K562 (cell line): ENCODE measurements around the gene RASL10B. TPM values are rescaled to one million over a fixed set of nuclear protein-coding genes. Genes with fewer than 3 reads are reported as not detected.

Source experiments
- ATAC-seq: fragments of 200-7000 bp; cut with Tn5 transposase; 3 replicates; pipeline ENCODE4 v1.9.1; 2020; ENCODE audit warnings: moderate library complexity
- BruUV-seq: library from RNA; stranded (reverse); fragments of 400-500 nt; replicated peaks from 2 replicates; lab custom pipeline; 2021; lab: Mats Ljungman, UMichigan
- CTCF ChIA-PET: fragments of 300-600 bp; formaldehyde crosslinking; extraction: SDS; loops from one replicate; lab custom pipeline; 2021; ENCODE audit warnings: low intra/inter-chr PET ratio; lab: Yijun Ruan, JAX
- POLR2A ChIA-PET: fragments of 300-600, 350-650 bp; sonication (Branson Sonifier 250); formaldehyde crosslinking; extraction: SDS; loops from one replicate; lab custom pipeline; 2021; ENCODE audit warnings: antibody characterized with exemption, inconsistent platforms; lab: Yijun Ruan, JAX
- DNase-seq, 4 experiments: peaks; one replicate each; pipeline versions ENCODE4 v3.0.0 to v3.0.0-alpha.2; 2011 to 2018; ENCODE audit warnings: low spot score in 3 of 4, mixed read lengths in 3 of 4; ENCODE audit errors: extremely low read depth in 1 of 4
- FAIRE-seq: peaks from 2 replicates; lab custom pipeline; 2011; peaks lifted over from hg19 to GRCh38; lab: Jason Lieb, UNC
- H2AFZ ChIP-seq: 2 replicates; pipeline ENCODE4 v1.6.0; 2011; ENCODE audit warnings: low read depth, low read length, control low read depth, inconsistent platforms
- H3K27ac ChIP-seq: fragments of 200-600 bp; 3 replicates; pipeline ENCODE4 v1.8.0; 2011; ENCODE audit warnings: low read depth, mild to moderate bottlenecking, control low read depth, inconsistent platforms, low read length, moderate library complexity, mixed read lengths; ENCODE audit errors: extremely low read depth
- H3K27me3 ChIP-seq, 2 experiments: fragments of 300-600 bp in 1 of 2; 2 replicates in 1 of 2; 3 replicates in 1 of 2; pipeline versions ENCODE4 v1.6.0 to v1.8.0; 2011; ENCODE audit warnings: inconsistent platforms in 2 of 2, low read length in 2 of 2, mild to moderate bottlenecking in 1 of 2, mixed read lengths in 1 of 2, moderate library complexity in 1 of 2; ENCODE audit not compliant: control insufficient read depth in 2 of 2, insufficient read depth in 2 of 2
- H3K36me3 ChIP-seq: fragments of 300-600 bp; 3 replicates; pipeline ENCODE4 v1.8.0; 2011; ENCODE audit warnings: mild to moderate bottlenecking, low read length, inconsistent platforms; ENCODE audit not compliant: control insufficient read depth, insufficient read depth
- H3K4me1 ChIP-seq, 2 experiments: fragments of 200-600 bp in 1 of 2; replicated peaks in 1 of 2; 2 replicates in 1 of 2; 3 replicates in 1 of 2; pipeline versions ENCODE4 v1.5.1 to v1.8.0; 2011; ENCODE audit warnings: inconsistent platforms in 2 of 2, low read length in 2 of 2, mild to moderate bottlenecking in 1 of 2, mixed read lengths in 1 of 2, moderate library complexity in 1 of 2; ENCODE audit not compliant: control insufficient read depth in 2 of 2, insufficient read depth in 2 of 2
- H3K4me2 ChIP-seq: 2 replicates; pipeline ENCODE4 v1.6.1; 2011; ENCODE audit warnings: low read length, control low read depth, inconsistent platforms, mixed read lengths; ENCODE audit not compliant: insufficient read depth
- H3K4me3 ChIP-seq: fragments of 200-600 bp; sonication (generic), shearing (Covaris generic); 2 replicates; pipeline ENCODE4 v1.5.1; 2016; ENCODE audit warnings: control low read depth, inconsistent platforms
- H3K79me2 ChIP-seq: fragments of 200-600 bp; 3 replicates; pipeline ENCODE4 v1.8.0; 2011; ENCODE audit warnings: low read length, inconsistent platforms; ENCODE audit not compliant: control insufficient read depth, insufficient read depth
- H3K9ac ChIP-seq, 2 experiments: 2 replicates each; pipeline versions ENCODE4 v1.6.0 to v1.6.1; 2011; ENCODE audit warnings: low read depth in 2 of 2, low read length in 2 of 2, control low read depth in 1 of 2, inconsistent platforms in 1 of 2, mild to moderate bottlenecking in 1 of 2, mixed read lengths in 1 of 2; ENCODE audit not compliant: insufficient read depth in 1 of 2
- H3K9me1 ChIP-seq: one replicate; pipeline ENCODE4 v1.6.0; 2011; ENCODE audit warnings: inconsistent platforms, mild to moderate bottlenecking, low read length, moderate library complexity; ENCODE audit not compliant: control insufficient read depth, insufficient read depth
- H3K9me3 ChIP-seq: replicated peaks from 2 replicates; pipeline ENCODE4 v1.5.1; 2011; ENCODE audit warnings: low read depth, low read length, inconsistent platforms; ENCODE audit not compliant: control insufficient read depth, insufficient read depth
- H4K20me1 ChIP-seq: replicated peaks from 2 replicates; pipeline ENCODE4 v1.6.1; 2011; ENCODE audit warnings: low read length, inconsistent platforms, mixed read lengths; ENCODE audit not compliant: control insufficient read depth, insufficient read depth
- BCOR ChIP-seq: fragments of 450-650 bp; IDR thresholded peaks from 2 replicates; pipeline ENCODE4 v1.6.1; 2016
- CBX3 ChIP-seq, 2 experiments: IDR thresholded peaks; 1 replicate in 1 of 2; 2 replicates in 1 of 2; pipeline ENCODE4 v1.6.1; 2012; ENCODE audit warnings: inconsistent platforms in 2 of 2, low read length in 2 of 2, borderline replicate concordance in 1 of 2, control low read depth in 1 of 2
- EGR1 ChIP-seq: fragments of 450-650 bp; conservative IDR thresholded peaks from 2 replicates; pipeline ENCODE4 v1.6.1; 2017; ENCODE audit warnings: mild to moderate bottlenecking
- ESRRA ChIP-seq: fragments of 450-650 bp; IDR thresholded peaks from 2 replicates; pipeline ENCODE4 v1.6.1; 2014; ENCODE audit warnings: low read depth, mild to moderate bottlenecking, moderate library complexity, borderline replicate concordance
- KDM1A ChIP-seq, 2 experiments: fragments of 450-650 bp; IDR thresholded peaks; 2 replicates each; pipeline ENCODE4 v1.6.1; 2016; ENCODE audit warnings: mild to moderate bottlenecking in 2 of 2
- NRF1 ChIP-seq, 2 experiments: fragments of 450-650 bp; IDR thresholded peaks in 1 of 2; conservative IDR thresholded peaks in 1 of 2; 2 replicates each; pipeline ENCODE4 v1.6.1; 2014; ENCODE audit warnings: mild to moderate bottlenecking in 2 of 2
- RBM25 ChIP-seq: fragments of 200-400 bp; formaldehyde crosslinking; IDR thresholded peaks from 2 replicates; pipeline ENCODE4 v1.6.1; 2018; ENCODE audit warnings: low read length, low read depth, moderate library complexity; ENCODE audit not compliant: severe bottlenecking
- SMARCA5 ChIP-seq: fragments of 450-650 bp; IDR thresholded peaks from 2 replicates; pipeline ENCODE4 v1.6.1; 2016
- ZFP36 ChIP-seq: fragments of 150-350 bp; IDR thresholded peaks from 2 replicates; pipeline ENCODE4 v1.6.1; 2018; ENCODE audit warnings: low read length, low read depth; ENCODE audit not compliant: partially characterized antibody
- WGBS: fragments of 100-300 bp; shearing (Covaris generic); methylation state at CpG from one replicate; pipeline ENCODE4 v1.1.6; 2016; ENCODE audit warnings: low coverage, mixed read lengths; ENCODE audit not compliant: insufficient coverage; ENCODE audit errors: missing lambda C conversion rate; 5-methylcytosine and 5-hydroxymethylcytosine counted together
- in situ Hi-C: fragments of 300-500 bp; cut with MboI; formaldehyde crosslinking; loops from 4 replicates; pipeline ENCODE4 v1.15.0; 2018; ENCODE audit warnings: inconsistent platforms, mixed read lengths
- intact Hi-C: fragments of 100-400 bp; cut with micrococcal nuclease; formaldehyde crosslinking; loops from 2 replicates; pipeline ENCODE4 v1.14.2; 2022
- polyA plus RNA-seq, 8 experiments: library from polyadenylated mRNA; depleted of rRNA in 4 of 8; stranded (reverse) in 5 of 8; unstranded in 3 of 8; fragments of >200 nt; fragmentation: Nextera tagmentation in 2 of 8; fragmentation: Illumina TruSeq in 1 of 8; extraction: Ambion mirVana in 2 of 8; extraction: Trizol in 1 of 8; gene quantifications; 2 replicates each; pipeline versions ENCODE4 v1.2.1 to v1.2.3, GENCODE V29; 2011 to 2014; ENCODE audit warnings: inconsistent platforms in 1 of 8, missing spikeins in 1 of 8
- total RNA-seq, 7 experiments: library from RNA; depleted of rRNA in 6 of 7; stranded (reverse); fragments of >200 nt in 6 of 7; fragmentation: Illumina TruSeq in 2 of 7; extraction: Trizol in 2 of 7; gene quantifications; 2 replicates each; pipeline versions ENCODE4 v1.2.1 to v1.2.3, GENCODE V29; 2011 to 2021; ENCODE audit warnings: low replicate concordance in 1 of 7
- TF ChIP-seq, protein P1 (sequence below): fragments of 450-650 bp; IDR thresholded peaks from 2 replicates; pipeline ENCODE4 v1.6.1; 2016; ENCODE audit warnings: low read depth

RASL10B gene
- total and polyA plus RNA-seq, 9 of the 15 experiments (the other 6 are each of a cell fraction or from before 2014, with no cell fraction given), result 0.04 to 0.31 (median 0.14) TPM; not detected in 2

DNA sequence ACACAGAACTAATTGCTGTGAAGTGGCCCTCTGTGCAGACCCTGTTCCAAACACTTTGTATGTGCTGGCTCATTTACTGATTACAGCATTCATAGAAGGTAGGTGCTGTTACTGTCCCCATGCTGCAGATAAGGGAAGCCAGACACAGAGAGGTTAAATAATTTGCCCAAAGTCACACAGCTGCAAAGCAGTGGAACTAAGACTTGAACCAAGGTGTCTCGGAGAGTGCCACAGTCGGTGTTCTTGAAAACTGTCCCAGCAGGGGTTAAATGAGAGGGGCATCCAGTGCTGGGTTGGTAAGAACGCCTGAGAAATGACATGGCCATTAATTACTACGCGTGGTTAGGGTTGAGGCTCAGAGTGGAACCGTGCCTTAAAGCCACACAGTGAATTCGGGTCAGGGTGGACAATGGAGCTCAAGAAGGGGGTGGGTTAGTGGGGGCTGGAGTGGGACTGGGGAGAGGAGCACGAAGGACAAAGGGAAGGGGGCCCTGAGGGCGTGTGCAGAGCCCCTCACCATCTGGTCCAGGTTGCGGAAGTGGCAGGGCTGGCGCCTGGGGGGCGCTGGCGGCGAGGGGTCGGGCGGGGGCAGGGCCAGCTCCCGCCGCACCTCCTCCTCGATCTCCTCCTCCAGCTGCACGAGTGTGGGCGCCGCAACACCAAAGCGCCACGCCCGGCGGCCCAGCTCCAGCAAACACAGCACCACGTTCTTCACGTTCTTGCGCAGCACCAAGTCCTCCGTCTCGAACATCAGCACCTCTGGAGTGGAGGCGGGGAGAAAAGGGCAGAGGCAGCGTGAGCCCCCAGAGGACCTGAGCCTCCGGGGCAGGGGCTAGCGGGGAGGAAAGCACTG is 18.3 kb downstream of the RASL10B start (continued):
- TF ChIP-seq NRF1 (conservative IDR thresholded peaks at IDR 0.05 in 1 of 2, IDR thresholded peaks at IDR 0.05 in 1 of 2), result peak; percentile 48 to 63; a peak in 3 of 4 replicates
- peak; percentile 3; the same call in 1 of the 2 replicates for TF ChIP-seq EGR1
- TF ChIP-seq ZFP36, result peak; percentile 65

DNA sequence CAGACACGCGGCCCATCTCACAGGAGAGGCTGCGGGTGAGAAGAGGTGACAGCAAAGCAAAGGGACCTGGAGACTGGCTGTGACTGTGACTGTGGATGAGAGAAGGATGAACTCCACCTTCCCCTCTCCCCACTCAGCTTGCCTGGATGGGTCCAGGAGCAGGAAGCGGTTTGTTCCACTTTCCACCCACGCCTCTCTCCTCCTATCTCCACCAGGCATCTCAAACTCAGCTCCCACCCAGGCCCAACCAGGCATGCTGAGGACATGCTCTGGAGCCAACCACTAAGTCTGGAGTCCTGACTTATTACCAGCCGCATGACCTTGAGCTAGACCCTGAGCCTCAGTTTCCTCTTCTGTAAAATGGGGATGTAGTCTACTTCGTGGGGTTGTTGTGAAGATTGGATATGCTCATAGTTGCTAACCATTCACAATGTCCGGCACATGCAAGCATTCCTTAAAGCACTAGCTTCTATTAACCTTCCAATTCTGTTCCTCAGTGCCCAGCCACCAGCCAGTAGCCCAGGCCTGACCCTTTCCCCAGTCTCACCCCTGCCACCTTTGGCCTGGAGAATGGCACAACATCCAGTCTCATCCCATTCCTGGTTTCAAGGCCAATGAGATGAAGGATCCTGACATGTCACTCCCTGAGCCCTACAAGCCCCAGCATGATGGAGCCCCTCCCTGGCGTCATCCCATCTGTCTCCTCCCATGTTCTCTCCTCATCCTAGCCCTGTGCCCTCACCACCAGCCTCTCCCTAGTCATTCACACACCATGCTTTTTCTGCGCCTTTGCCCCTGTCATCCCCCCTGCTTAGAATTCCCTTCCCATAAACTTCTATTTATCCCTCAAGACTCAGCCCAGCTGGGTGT is 19.3 kb downstream of the RASL10B start:
- H3K79me2 ChIP-seq, result no peaks in the 10 kb centered on the region
- H3K9ac ChIP-seq, result peak overlapping the region in 1 of 2 experiments; percentile 70; a peak in 2 of 4 replicates
- H3K36me3 ChIP-seq, result no peaks in the 10 kb centered on the region
- ATAC-seq (no peak; the same call in 2 of the 3 replicates), DNase-seq (peak; percentile 58 to 69 (median 64)), FAIRE-seq (no peak)
- H3K4me2 ChIP-seq, result peak overlapping the region; percentile 61
- H3K27ac ChIP-seq, result no peak overlapping the region
- CTCF ChIA-PET, result no interaction called here
- in situ Hi-C loops (loop anchor here (10.0 kb wide), 1 partner anchor 586 kb away; no protein-coding TSS in a partner anchor), intact Hi-C loops (no loop called here)
- H4K20me1 ChIP-seq, result peaks cover 12% of the 10 kb centered on the region; the same call in 1 of the 2 replicates
- 27% methylated on average over 10 of the region's 10 CpGs for WGBS
- no peak overlapping the region for H3K4me3 ChIP-seq
- no TSS peak for BruUV-seq
- peaks cover 11 to 25% of the 10 kb centered on the region in 2 experiments; a peak in 4 of 5 replicates for H3K4me1 ChIP-seq
- no peaks in the 10 kb centered on the region for H3K9me3 ChIP-seq
- POLR2A ChIA-PET, result interaction anchor here (0.6 to 1.0 kb wide), 4 partner anchors 10 to 57 kb away, joined by 3 read pairs; partner anchors contain the start of gene C17orf50
- no peaks in the 10 kb centered on the region for H3K9me1 ChIP-seq
- peaks cover 9 to 54% of the 10 kb centered on the region in 2 experiments; a peak in 4 of 5 replicates for H3K27me3 ChIP-seq
- peak overlapping the region; percentile 68 for H2AFZ ChIP-seq
- TF ChIP-seq ESRRA (peak; percentile 100), KDM1A (IDR thresholded peaks at IDR 0.05) (peak; percentile 82 to 93), BCOR (peak; percentile 96), CBX3 (IDR thresholded peaks at IDR 0.05; ENCODE audit: borderline replicate concordance in 1 of 2, low read length in 2 of 2) (peak in 1 of 2 experiments; percentile 85; a peak in 2 of 3 replicates), SMARCA5 (peak; percentile 93), RBM25 (peak; percentile 90)
- TF ChIP-seq, protein P1, sequence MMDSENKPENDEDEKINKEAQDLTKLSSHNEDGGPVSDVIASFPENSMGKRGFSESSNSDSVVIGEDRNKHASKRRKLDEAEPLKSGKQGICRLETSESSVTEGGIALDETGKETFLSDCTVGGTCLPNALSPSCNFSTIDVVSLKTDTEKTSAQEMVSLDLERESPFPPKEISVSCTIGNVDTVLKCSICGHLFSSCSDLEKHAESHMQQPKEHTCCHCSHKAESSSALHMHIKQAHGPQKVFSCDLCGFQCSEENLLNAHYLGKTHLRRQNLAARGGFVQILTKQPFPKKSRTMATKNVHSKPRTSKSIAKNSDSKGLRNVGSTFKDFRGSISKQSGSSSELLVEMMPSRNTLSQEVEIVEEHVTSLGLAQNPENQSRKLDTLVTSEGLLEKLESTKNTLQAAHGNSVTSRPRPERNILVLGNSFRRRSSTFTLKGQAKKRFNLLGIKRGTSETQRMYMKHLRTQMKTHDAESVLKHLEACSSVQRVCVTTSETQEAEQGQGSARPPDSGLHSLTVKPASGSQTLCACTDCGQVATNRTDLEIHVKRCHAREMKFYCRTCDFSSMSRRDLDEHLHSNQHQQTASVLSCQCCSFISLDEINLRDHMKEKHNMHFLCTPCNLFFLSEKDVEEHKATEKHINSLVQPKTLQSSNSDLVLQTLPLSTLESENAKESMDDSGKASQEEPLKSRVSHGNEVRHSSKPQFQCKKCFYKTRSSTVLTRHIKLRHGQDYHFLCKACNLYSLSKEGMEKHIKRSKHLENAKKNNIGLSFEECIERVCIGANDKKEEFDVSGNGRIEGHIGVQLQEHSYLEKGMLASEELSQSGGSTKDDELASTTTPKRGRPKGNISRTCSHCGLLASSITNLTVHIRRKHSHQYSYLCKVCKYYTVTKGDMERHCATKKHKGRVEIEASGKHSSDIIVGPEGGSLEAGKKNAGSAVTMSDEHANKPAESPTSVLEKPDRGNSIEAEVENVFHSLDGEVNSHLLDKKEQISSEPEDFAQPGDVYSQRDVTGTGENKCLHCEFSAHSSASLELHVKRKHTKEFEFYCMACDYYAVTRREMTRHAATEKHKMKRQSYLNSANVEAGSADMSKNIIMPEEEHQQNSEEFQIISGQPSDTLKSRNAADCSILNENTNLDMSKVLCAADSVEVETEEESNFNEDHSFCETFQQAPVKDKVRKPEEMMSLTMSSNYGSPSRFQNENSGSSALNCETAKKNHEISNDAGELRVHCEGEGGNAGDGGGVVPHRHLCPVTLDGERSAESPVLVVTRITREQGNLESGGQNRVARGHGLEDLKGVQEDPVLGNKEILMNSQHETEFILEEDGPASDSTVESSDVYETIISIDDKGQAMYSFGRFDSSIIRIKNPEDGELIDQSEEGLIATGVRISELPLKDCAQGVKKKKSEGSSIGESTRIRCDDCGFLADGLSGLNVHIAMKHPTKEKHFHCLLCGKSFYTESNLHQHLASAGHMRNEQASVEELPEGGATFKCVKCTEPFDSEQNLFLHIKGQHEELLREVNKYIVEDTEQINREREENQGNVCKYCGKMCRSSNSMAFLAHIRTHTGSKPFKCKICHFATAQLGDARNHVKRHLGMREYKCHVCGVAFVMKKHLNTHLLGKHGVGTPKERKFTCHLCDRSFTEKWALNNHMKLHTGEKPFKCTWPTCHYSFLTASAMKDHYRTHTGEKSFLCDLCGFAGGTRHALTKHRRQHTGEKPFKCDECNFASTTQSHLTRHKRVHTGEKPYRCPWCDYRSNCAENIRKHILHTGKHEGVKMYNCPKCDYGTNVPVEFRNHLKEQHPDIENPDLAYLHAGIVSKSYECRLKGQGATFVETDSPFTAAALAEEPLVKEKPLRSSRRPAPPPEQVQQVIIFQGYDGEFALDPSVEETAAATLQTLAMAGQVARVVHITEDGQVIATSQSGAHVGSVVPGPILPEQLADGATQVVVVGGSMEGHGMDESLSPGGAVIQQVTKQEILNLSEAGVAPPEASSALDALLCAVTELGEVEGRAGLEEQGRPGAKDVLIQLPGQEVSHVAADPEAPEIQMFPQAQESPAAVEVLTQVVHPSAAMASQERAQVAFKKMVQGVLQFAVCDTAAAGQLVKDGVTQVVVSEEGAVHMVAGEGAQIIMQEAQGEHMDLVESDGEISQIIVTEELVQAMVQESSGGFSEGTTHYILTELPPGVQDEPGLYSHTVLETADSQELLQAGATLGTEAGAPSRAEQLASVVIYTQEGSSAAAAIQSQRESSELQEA, result no peak
